BJ (cell line): Measurements from ENCODE around the gene PLA2G2D. TPM values are rescaled to one million over a fixed set of nuclear protein-coding genes. Genes with fewer than 3 reads are reported as not detected.

Experiments used
- CTCF ChIA-PET: fragments of 350-600 bp; formaldehyde crosslinking; extraction: SDS; loops from one replicate; lab custom pipeline; 2021; ENCODE audit warnings: antibody characterized with exemption, inconsistent platforms; lab: Yijun Ruan, JAX
- POLR2A ChIA-PET: fragments of 300-600 bp; sonication (Branson Sonifier 250); formaldehyde crosslinking; extraction: SDS; loops from one replicate; lab custom pipeline; 2021; ENCODE audit warnings: antibody characterized with exemption; lab: Charles Lee
- DNase-seq: peaks from one replicate; pipeline ENCODE4 v3.0.0-alpha.2; 2011; ENCODE audit warnings: low read depth
- H3K27me3 ChIP-seq: 2 replicates; pipeline ENCODE4 v1.6.0; 2011; ENCODE audit warnings: low read length; ENCODE audit not compliant: control insufficient read depth, insufficient read depth
- H3K36me3 ChIP-seq: 2 replicates; pipeline ENCODE4 v1.5.1; 2011; ENCODE audit warnings: low read length; ENCODE audit not compliant: control insufficient read depth, insufficient read depth
- H3K4me3 ChIP-seq: 2 replicates; pipeline ENCODE4 v1.5.1; 2011; ENCODE audit warnings: low read depth, mild to moderate bottlenecking, control low read depth, low read length
- CTCF ChIP-seq: IDR thresholded peaks from 2 replicates; pipeline ENCODE4 v1.5.1; 2011; ENCODE audit warnings: low read depth, mild to moderate bottlenecking, control low read depth, inconsistent platforms, low read length, moderate library complexity; ENCODE audit not compliant: insufficient read depth
- polyA minus RNA-seq: library from RNA; depleted of rRNA, polyadenylated mRNA; stranded (reverse); fragments of >200 nt; gene quantifications from 2 replicates; pipeline ENCODE4 v1.2.3, GENCODE V29; 2011; rRNA and poly(A)+ RNA removed
- polyA plus RNA-seq: library from polyadenylated mRNA; depleted of rRNA; stranded (reverse); fragments of >200 nt; gene quantifications from 2 replicates; pipeline ENCODE4 v1.2.3, GENCODE V29; 2011; rRNA removed

Gene PLA2G2D
- polyA plus RNA-seq = not detected in 2 replicates
- polyA minus RNA-seq = not detected in 2 replicates

GRCh38 chr1:20119347-20119746, at the start of gene PLA2G2D:
PLA2G2D (minus strand) TSS chr1:20119536; CDS start chr1:20119498, 38 bp downstream.
- H3K4me3 ChIP-seq = no peak within 1 kb of the TSS
- H3K36me3 ChIP-seq = no peaks in the 10 kb centered on the region
- ChIA-PET POLR2A (no interaction called here), CTCF (interaction anchor here (0.7 kb wide), 1 partner anchor 379 kb away, joined by 3 read pairs; no protein-coding TSS in a partner anchor)
- H3K27me3 ChIP-seq = no peaks in the 10 kb centered on the region; the same call in none of the 2 replicates
- no peak for DNase-seq
- no peak for TF ChIP-seq CTCF

GRCh38 chr1:20168564-20169491, 49.5 kb upstream of the PLA2G2D start:
- CTCF ChIA-PET = no interaction called here
- DNase-seq = no peak
- peaks cover 6% of the 10 kb centered on the region for H3K27me3 ChIP-seq
- no peak for TF ChIP-seq CTCF
- no peaks in the 10 kb centered on the region for H3K36me3 ChIP-seq
- POLR2A ChIA-PET = no interaction called here
- H3K4me3 ChIP-seq = no peak overlapping the region

- CTCF ChIA-PET = interaction anchor here (1.4 to 3.2 kb wide), 4 partner anchors 12 to 16 kb away, joined by 3 to 12 read pairs (median 5); no protein-coding TSS in a partner anchor
These were observed 47.8 kb upstream of the PLA2G2D start for GRCh38 chr1:20167126-20167525.

GRCh38 chr1:20166051-20166450, 46.7 kb upstream of the PLA2G2D start:
- DNase-seq = no peak
- H3K4me3 ChIP-seq = no peak overlapping the region
- CTCF ChIA-PET = interaction anchor here (1.0 to 3.2 kb wide), 5 partner anchors 11 to 29 kb away, joined by 3 to 12 read pairs (median 4); no protein-coding TSS in a partner anchor
- no peak for TF ChIP-seq CTCF
- POLR2A ChIA-PET = no interaction called here
- H3K27me3 ChIP-seq = peaks cover 6% of the 10 kb centered on the region
- no peaks in the 10 kb centered on the region for H3K36me3 ChIP-seq

More at GRCh38 chr1:20167126-20167525, 47.8 kb upstream of the PLA2G2D start:
- no peak overlapping the region for H3K4me3 ChIP-seq
- no peak for DNase-seq
- no peak for TF ChIP-seq CTCF
- H3K36me3 ChIP-seq = no peaks in the 10 kb centered on the region
- H3K27me3 ChIP-seq = peaks cover 6% of the 10 kb centered on the region
- POLR2A ChIA-PET = no interaction called here

- CTCF ChIA-PET = interaction anchor here (0.6 to 3.2 kb wide), 5 partner anchors 11 to 30 kb away, joined by 3 to 12 read pairs (median 4); no protein-coding TSS in a partner anchor
These were observed 46.2 kb upstream of the PLA2G2D start for GRCh38 chr1:20165522-20165951.

More at GRCh38 chr1:20165522-20165951, 46.2 kb upstream of the PLA2G2D start:
- no peaks in the 10 kb centered on the region for H3K36me3 ChIP-seq
- POLR2A ChIA-PET = no interaction called here
- DNase-seq = no peak
- H3K27me3 ChIP-seq = peaks cover 6% of the 10 kb centered on the region
- no peak overlapping the region for H3K4me3 ChIP-seq
- no peak for TF ChIP-seq CTCF
